NCI-H748 treated with DMSO at 0.1 percent for 48 hours (cell line): ENCODE results near the gene MALT1.
A peak's percentile ranks its signal among the peaks of the same experiment; 100 is the strongest.
"Not testable (repeated sequence)": the region's sequence is repeated elsewhere in the genome, so short reads cannot be mapped to it uniquely, and the experiment has no call there.

Experiments used
- DNase-seq: peaks from one replicate; lab custom pipeline; 2025; lab: John Stamatoyannopoulos, UW

The MALT1 gene

GRCh38 chr18:58776541-58776940 lies 105.3 kb downstream of the MALT1 start:
- DNase-seq: not testable (repeated sequence)

DNA sequence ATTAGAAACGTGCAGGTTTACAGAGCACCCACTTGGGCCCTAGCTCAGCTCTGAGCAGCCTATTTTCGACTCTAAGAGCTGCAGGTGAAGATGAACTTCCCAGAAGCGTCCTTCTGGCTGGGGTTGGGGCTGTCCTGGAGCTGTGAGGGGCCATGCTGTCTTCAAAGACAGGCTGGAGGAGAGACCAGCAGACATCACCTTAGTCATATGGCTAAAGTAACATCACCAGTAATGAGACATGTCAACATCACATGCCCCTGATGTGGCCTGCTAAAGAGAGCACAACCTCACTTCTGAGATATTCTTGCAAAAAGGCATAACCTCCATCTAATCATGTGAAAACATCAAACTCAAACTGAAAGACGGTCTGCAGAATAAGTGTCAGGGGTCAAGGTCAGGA lies 106.2 kb downstream of the MALT1 start:
- DNase-seq: no peak

- DNase-seq: no peak
These were observed 108.3 kb downstream of the MALT1 start for GRCh38 chr18:58779529-58779928.

- DNase-seq: no peak
These were observed 108.8 kb downstream of the MALT1 start for GRCh38 chr18:58780045-58780444.

GRCh38 chr18:58781627-58782194 lies 110.4 kb downstream of the MALT1 start:
- peak; percentile 81 for DNase-seq

- DNase-seq: no peak
These were observed 113.4 kb downstream of the MALT1 start for GRCh38 chr18:58784601-58785137.

- no peak for DNase-seq
These were observed 114.0 kb downstream of the MALT1 start for GRCh38 chr18:58785171-58785805.

DNA sequence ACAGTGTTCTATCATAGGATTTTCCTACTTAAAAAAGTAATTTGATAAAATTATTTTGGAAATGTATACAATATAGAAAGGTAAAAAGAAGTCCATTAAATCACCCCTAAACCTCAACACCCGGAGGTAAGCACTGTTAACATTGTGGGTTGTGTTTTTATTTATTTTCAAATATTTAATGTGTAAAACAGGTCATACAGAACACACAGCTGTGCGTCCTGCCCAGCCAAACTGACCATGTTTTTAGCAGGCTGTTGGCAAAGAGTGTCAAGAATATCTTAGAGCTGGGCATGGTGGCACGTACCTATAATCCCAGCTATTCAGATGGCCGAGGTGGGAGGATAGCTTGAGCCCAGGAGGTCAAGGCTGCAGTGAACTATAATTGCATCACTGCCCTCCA lies 114.6 kb downstream of the MALT1 start:
- DNase-seq: no peak

DNA sequence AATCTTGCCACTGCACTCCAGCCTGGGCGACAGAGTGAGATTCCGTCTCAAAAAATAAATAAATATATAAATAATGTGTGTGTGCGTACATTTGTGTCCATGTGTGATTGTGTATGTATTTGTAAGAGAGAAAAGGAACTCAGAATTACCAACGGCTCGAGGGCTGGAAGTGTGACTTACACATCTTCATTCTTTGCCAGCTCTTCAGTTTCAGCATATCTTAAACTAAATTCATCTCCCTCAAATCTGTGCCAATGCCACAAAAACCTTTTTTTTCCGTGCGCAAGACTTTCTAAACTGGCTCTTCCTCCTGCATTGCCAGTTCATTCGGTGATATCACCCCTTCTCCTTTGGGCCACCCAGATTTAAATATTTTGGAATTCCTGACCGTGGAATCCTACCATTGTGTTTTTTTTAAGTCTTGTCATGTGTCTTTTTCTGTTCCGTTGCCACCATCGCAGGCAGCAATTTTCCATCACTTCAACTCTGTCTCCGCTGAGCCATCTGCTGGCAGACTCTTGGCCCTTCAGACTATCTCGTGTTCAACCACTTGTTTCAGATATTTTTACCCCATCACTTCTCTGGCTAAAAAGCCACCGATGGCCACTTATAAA lies 116.4 kb downstream of the MALT1 start:
- DNase-seq: no peak

DNA sequence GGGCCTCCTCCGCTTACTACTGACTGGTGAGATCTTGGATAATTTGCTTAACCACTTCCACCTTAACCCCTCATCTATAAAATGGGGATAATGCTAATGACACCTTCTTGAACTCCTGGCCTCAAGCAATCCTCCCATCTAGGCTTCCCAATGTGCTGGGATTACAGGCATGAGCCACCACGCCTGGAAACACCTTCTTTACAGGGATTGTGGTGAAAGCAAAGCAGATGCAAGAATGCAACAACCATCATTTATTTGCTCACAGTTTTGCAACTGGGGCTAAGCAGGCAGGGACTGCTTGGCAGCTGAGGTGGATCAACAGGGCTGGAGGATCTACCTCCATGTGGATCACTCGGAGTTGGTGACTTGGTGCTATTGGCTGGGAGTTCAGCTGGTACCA lies 117.2 kb downstream of the MALT1 start:
- DNase-seq: no peak

GRCh38 chr18:58788971-58789875 lies 118.0 kb downstream of the MALT1 start:
- no peak for DNase-seq

DNA sequence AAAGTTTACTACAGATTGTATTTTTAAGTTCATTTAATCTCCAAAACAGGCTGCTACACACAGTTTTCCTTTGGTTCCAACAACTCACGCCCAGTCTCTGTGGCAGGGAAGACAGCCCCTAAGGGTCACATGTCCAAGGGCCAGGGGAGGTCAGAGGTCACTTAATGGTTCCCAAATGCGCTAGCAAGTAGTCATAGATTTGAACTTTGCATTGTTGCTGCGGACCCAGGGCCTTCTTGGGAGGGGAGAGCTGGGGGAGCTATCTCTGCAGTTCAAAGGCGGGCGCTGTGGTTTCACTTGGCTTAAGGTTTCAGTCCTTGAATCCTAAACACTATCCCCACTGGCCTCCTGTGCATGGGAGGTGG lies 118.6 kb downstream of the MALT1 start:
- DNase-seq: no peak

DNA sequence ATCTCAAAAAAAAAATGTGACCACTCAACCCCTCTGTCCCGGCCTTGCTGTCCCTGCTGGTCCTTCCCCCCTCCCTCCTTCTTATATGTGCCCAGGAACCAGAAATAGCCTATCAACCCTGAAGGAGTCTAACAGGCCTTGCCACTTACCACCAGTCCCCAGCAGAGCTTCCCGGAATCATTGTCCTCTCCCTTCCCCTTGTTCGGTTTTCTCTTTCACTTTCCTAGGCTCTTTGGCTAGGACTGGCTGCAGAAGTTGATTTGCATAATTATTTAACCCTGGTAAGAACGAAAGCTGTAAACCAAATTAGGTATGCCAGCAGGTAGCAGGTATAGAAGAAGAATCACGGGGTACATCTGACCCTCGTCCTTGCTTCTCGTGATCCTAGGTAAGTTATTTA lies 120.8 kb downstream of the MALT1 start:
- no peak for DNase-seq

GRCh38 chr18:58793361-58793760 lies 122.1 kb downstream of the MALT1 start:
- DNase-seq: no peak

DNA sequence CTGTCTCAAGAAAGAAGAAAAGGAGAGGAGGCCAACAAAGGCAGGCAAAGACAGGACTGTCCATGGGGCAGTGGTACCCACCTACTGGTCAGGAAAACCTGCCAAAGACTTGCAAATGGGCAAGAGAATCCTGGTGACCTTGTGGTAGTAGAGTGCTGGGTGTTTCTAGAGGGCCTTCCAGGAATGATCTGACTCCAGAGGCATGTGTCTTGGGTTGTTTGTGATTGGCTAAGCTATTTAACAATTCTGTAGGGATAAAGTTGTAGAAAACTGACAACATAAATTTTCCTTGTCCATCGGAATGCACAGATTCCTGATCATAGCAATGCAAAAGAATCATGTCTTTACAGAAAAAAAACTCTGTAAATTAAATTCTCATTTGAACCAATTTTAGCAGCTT lies 125.0 kb downstream of the MALT1 start:
- no peak for DNase-seq

DNA sequence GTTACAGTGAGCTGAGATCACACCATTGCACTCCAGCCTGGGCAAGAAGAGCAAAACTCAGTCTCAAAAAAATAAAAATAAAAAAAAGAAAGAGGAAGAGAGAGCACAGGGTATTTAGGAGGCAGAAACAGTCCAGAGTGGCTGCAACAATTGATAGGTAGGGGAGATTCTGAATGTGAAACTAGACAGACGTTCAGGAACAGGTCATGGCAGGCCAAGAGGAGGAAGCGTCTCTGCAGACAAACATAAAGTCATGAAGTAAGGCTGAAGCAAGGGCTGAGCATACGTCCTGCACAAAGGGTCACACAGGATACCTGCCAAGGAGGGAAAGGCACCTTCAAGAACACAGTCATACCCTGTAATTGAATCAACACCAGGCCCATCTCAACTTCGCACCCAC lies 129.3 kb downstream of the MALT1 start:
- no peak for DNase-seq

- DNase-seq: no peak
These were observed 131.7 kb downstream of the MALT1 start for GRCh38 chr18:58802959-58803358.

GRCh38 chr18:58803978-58804377 lies 132.7 kb downstream of the MALT1 start:
- no peak for DNase-seq
